K562 (cell line): ENCODE measurements around the gene NBR1. TPM values are rescaled to one million over a fixed set of nuclear protein-coding genes. Genes with fewer than 3 reads are reported as not detected.
A peak's percentile ranks its signal among the peaks of the same experiment; 100 is the strongest.
"Not testable (repeated sequence)": the region's sequence is repeated elsewhere in the genome, so short reads cannot be mapped to it uniquely, and the experiment has no call there.

Experiments
- ARID3A ChIP-seq: IDR thresholded peaks from 2 replicates; pipeline ENCODE4 v1.6.1; 2012; ENCODE audit warnings: low read depth, low read length, improper control_type of control experiment, borderline replicate concordance
- ATF4 ChIP-seq: fragments of 450-650 bp; formaldehyde crosslinking; IDR thresholded peaks from 2 replicates; pipeline ENCODE4 v1.4.0; 2022; ENCODE audit warnings: mild to moderate bottlenecking, moderate library complexity
- EP400 ChIP-seq: fragments of 450-650 bp; IDR thresholded peaks from 2 replicates; pipeline ENCODE4 v1.6.1; 2017; ENCODE audit warnings: antibody characterized with exemption, mild to moderate bottlenecking, moderate library complexity
- GATA2 ChIP-seq: sonication (generic); formaldehyde crosslinking; IDR thresholded peaks from 2 replicates; pipeline ENCODE4 v1.4.0; 2020; ENCODE audit warnings: mild to moderate bottlenecking, missing genetic modification reagents
- NFIC ChIP-seq: fragments of 450-650 bp; IDR thresholded peaks from 2 replicates; pipeline ENCODE4 v1.6.1; 2017; ENCODE audit warnings: mild to moderate bottlenecking, inconsistent platforms
- SMARCE1 ChIP-seq: fragments of 450-650 bp; IDR thresholded peaks from 2 replicates; pipeline ENCODE4 v1.7.1; 2016; ENCODE audit warnings: mild to moderate bottlenecking
- TOE1 ChIP-seq, 2 experiments: fragments of 450-650 bp in 1 of 2; sonication (generic) in 1 of 2; formaldehyde crosslinking in 1 of 2; IDR thresholded peaks; 2 replicates each; pipeline versions ENCODE4 v1.7.1 to v1.8.0; 2016 to 2022; ENCODE audit warnings: borderline replicate concordance in 2 of 2, mild to moderate bottlenecking in 2 of 2, antibody characterized with exemption in 1 of 2, inconsistent platforms in 1 of 2, low read depth in 1 of 2, missing genetic modification reagents in 1 of 2, moderate library complexity in 1 of 2
- XRCC3 ChIP-seq: fragments of 450-650 bp; IDR thresholded peaks from 2 replicates; pipeline ENCODE4 v1.6.1; 2017; ENCODE audit warnings: mild to moderate bottlenecking, moderate library complexity
- polyA plus RNA-seq, 8 experiments: library from polyadenylated mRNA; depleted of rRNA in 4 of 8; stranded (reverse) in 5 of 8; unstranded in 3 of 8; fragments of >200 nt; fragmentation: Nextera tagmentation in 2 of 8; fragmentation: Illumina TruSeq in 1 of 8; extraction: Ambion mirVana in 2 of 8; extraction: Trizol in 1 of 8; gene quantifications; 2 replicates each; pipeline versions ENCODE4 v1.2.1 to v1.2.3, GENCODE V29; 2011 to 2014; ENCODE audit warnings: inconsistent platforms in 1 of 8, missing spikeins in 1 of 8
- total RNA-seq, 7 experiments: library from RNA; depleted of rRNA in 6 of 7; stranded (reverse); fragments of >200 nt in 6 of 7; fragmentation: Illumina TruSeq in 2 of 7; extraction: Trizol in 2 of 7; gene quantifications; 2 replicates each; pipeline versions ENCODE4 v1.2.1 to v1.2.3, GENCODE V29; 2011 to 2021; ENCODE audit warnings: low replicate concordance in 1 of 7

NBR1 gene
- total and polyA plus RNA-seq, 9 of the 15 experiments (the other 6 are each of a cell fraction or from before 2014, with no cell fraction given): 4.2 to 70.1 (median 39.9) TPM

GRCh38 chr17:43153197-43153835 lies 17.7 kb upstream of the NBR1 start (continued):
- TF ChIP-seq EP400: peak; percentile 41; the same call in 1 of the 2 replicates
- TF ChIP-seq ARID3A: peak; percentile 91
- TF ChIP-seq SMARCE1: peak; percentile 28; the same call in 1 of the 2 replicates
- TF ChIP-seq NFIC: 0 out of 2 replicates have a peak, but pooled peaks have one; percentile 18
- peak; percentile 48; the same call in 1 of the 2 replicates for TF ChIP-seq TOE1 (IDR thresholded peaks at IDR 0.05; ENCODE audit: borderline replicate concordance)
- not testable (repeated sequence) for TF ChIP-seq TOE1 (CRISPR knock-in tag; IDR thresholded peaks at IDR 0.05; ENCODE audit: borderline replicate concordance, low read depth)
- TF ChIP-seq XRCC3: peak; percentile 73; the same call in 1 of the 2 replicates
- TF ChIP-seq ATF4: peak; percentile 56; the same call in 1 of the 2 replicates
- TF ChIP-seq GATA2 (CRISPR knock-in tag): peak; percentile 79
